Parathyroid adenoma (tissue), 2 donors: Measurements from ENCODE around the gene SMG6.

ENCODE experiments used
- H2AFZ ChIP-seq: fragments of 300-600 bp; sonication (generic); one replicate; pipeline ENCODE4 v1.7.0; 2017; ENCODE audit warnings: antibody characterized with exemption, mild to moderate bottlenecking
- H3K27ac ChIP-seq: fragments of 300-600 bp; sonication (generic); one replicate; pipeline ENCODE4 v1.7.0; 2017
- H3K27me3 ChIP-seq: fragments of 300-600 bp; sonication (generic); one replicate; pipeline ENCODE4 v1.7.0; 2017; ENCODE audit warnings: low read length; ENCODE audit not compliant: control insufficient read depth, insufficient read depth
- H3K36me3 ChIP-seq: fragments of 300-600 bp; sonication (generic); one replicate; pipeline ENCODE4 v1.7.0; 2017; ENCODE audit warnings: low read length; ENCODE audit not compliant: control insufficient read depth, insufficient read depth
- H3K4me1 ChIP-seq: fragments of 300-600 bp; sonication (generic); one replicate; pipeline ENCODE4 v1.7.0; 2017; ENCODE audit warnings: control low read depth
- H3K4me2 ChIP-seq: fragments of 300-600 bp; sonication (generic); one replicate; pipeline ENCODE4 v1.7.0; 2017; ENCODE audit warnings: low read length
- H3K4me3 ChIP-seq: fragments of 300-600 bp; sonication (generic); one replicate; pipeline ENCODE4 v1.7.0; 2017; ENCODE audit warnings: low read depth, low read length
- H3K79me2 ChIP-seq: fragments of 300-600 bp; sonication (generic); one replicate; pipeline ENCODE4 v1.7.0; 2017; ENCODE audit warnings: control low read depth
- H3K9ac ChIP-seq: fragments of 300-600 bp; sonication (generic); one replicate; pipeline ENCODE4 v1.7.0; 2017; ENCODE audit warnings: mild to moderate bottlenecking
- H3K9me3 ChIP-seq: fragments of 300-600 bp; sonication (generic); one replicate; pipeline ENCODE4 v1.7.0; 2017; ENCODE audit warnings: low read length; ENCODE audit not compliant: control insufficient read depth
- CTCF ChIP-seq: fragments of 300-600 bp; sonication (generic); IDR thresholded peaks from one replicate; pipeline ENCODE4 v1.7.0; 2017; ENCODE audit warnings: antibody characterized with exemption, mild to moderate bottlenecking
- donor health status: primary hyperparathyroidism.

The SMG6 gene

DNA sequence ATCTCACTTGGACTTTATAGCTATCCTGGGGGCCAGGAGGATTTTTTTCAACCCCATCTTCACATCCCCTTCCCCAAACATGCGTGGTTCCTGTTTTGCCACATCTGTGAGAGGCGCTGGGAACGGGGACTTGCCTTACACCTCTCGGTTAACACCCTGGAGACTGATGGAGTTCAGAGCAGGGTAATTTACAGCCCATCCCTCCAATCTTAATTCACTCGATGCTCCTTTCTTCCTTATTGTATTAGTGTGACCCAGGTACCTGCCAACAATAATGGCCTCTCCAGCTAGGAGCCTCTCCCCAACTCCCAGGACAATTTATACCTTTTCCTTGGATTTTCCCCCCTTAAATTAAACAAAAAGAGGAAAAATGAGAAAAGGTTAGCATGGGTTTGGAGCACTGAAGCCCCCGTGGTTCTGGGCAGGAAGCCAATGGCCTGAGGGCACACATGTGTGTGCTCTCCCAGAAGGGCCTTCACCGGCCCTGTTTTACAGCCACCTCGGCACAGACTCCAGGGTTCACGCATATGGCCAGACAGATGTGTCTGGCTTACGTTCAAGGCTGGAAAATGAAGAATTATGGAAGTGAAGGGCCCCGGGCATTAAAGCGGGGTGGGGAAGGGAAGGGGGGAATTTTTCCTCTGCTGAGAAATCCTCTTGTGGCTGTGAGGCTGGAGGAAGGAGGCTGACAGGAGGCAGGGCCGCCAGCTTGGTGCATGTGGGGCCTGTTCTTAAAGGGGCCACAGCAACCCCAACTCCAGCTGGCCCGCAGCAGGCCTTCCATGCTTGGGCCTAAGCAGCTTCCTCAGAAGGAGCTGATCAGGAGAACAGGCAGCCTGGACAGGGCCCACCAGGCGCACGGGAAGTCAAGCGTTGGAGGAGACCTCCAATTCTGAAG lies 227.2 kb downstream of the SMG6 start:
- no peaks in the 10 kb centered on the region for H3K36me3 ChIP-seq
- no peak overlapping the region for H3K9ac ChIP-seq
- H3K9me3 ChIP-seq = no peaks in the 10 kb centered on the region
- no peaks in the 10 kb centered on the region for H3K79me2 ChIP-seq
- no peak overlapping the region for H2AFZ ChIP-seq
- no peaks in the 10 kb centered on the region for H3K27me3 ChIP-seq
- no peaks in the 10 kb centered on the region for H3K4me1 ChIP-seq
- H3K4me3 ChIP-seq = no peak overlapping the region
- no peak overlapping the region for H3K4me2 ChIP-seq
- peak overlapping the region; percentile 24 for H3K27ac ChIP-seq
- TF ChIP-seq CTCF = no peak

GRCh38 chr17:2075336-2076086 lies 228.1 kb downstream of the SMG6 start:
- no peaks in the 10 kb centered on the region for H3K27me3 ChIP-seq
- H3K4me3 ChIP-seq = no peak overlapping the region
- peaks cover 5% of the 10 kb centered on the region for H3K4me1 ChIP-seq
- H3K79me2 ChIP-seq = no peaks in the 10 kb centered on the region
- H3K9ac ChIP-seq = no peak overlapping the region
- peak overlapping the region; percentile 39 for H3K27ac ChIP-seq
- H3K9me3 ChIP-seq = no peaks in the 10 kb centered on the region
- H3K36me3 ChIP-seq = no peaks in the 10 kb centered on the region
- H2AFZ ChIP-seq = no peak overlapping the region
- no peak for TF ChIP-seq CTCF
- H3K4me2 ChIP-seq = no peak overlapping the region

- Histone ChIP-seq H3K4me2 (no peak overlapping the region), H3K36me3 (no peaks in the 10 kb centered on the region), H3K9me3 (no peaks in the 10 kb centered on the region), H3K27me3 (no peaks in the 10 kb centered on the region), H2AFZ (no peak overlapping the region), H3K27ac (peak overlapping the region; percentile 51), H3K4me3 (no peak overlapping the region), H3K4me1 (peaks cover 5% of the 10 kb centered on the region), H3K79me2 (no peaks in the 10 kb centered on the region), H3K9ac (no peak overlapping the region)
- TF ChIP-seq CTCF = no peak
Observed at GRCh38 chr17:2074919-2075318, 228.7 kb downstream of the SMG6 start.

DNA sequence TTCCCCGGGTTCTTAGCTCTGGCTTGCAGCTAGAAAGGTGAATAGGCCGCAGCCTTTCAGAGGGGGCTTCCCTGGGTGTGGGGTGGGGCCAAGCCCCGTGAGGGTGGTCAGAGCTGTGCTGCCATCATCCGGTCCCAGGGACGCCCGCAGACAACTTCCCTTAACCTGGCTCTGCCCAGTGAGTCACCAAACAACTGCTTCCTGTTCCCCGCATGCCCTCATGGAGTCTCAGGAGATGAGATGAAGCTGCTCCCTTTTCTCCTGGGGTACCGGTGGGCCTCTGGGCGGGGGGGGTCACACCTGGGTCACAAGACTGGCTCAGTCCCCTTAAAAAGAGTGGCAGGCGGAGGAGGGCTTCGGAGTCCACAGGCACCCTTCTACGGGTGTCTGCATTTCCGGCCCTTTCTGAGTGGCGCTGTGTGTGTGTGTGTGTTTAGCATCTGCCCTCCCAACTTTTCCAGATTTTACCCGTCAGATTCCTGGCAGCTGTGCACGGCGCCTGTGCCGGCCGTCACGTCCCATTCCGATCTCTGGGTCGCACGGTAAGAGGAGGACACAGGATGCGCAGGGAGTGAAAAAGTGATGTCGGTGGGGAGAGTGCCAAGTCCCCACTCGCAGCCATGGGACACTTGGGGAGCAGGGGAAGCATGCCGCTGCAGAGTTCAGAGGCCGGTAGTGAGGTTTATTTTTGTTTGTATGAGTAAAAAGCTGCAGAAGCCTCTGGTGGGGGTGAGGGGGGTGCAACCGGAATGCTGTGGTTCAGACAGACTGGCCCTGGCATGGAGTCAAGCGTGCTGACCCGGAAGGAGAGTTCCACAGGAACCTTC lies 231.9 kb downstream of the SMG6 start:
- H3K79me2 ChIP-seq = no peaks in the 10 kb centered on the region
- no peaks in the 10 kb centered on the region for H3K27me3 ChIP-seq
- H3K9me3 ChIP-seq = no peaks in the 10 kb centered on the region
- H3K4me2 ChIP-seq = no peak overlapping the region
- no peak for TF ChIP-seq CTCF
- no peak overlapping the region for H2AFZ ChIP-seq
- H3K4me3 ChIP-seq = no peak overlapping the region
- no peaks in the 10 kb centered on the region for H3K36me3 ChIP-seq
- H3K4me1 ChIP-seq = peaks cover 5% of the 10 kb centered on the region
- H3K27ac ChIP-seq = peak overlapping the region; percentile 73
- H3K9ac ChIP-seq = no peak overlapping the region
